G401 (cell line): ENCODE measurements around the gene STX7. TPM values are rescaled to one million over a fixed set of nuclear protein-coding genes. Genes with fewer than 3 reads are reported as not detected.
"Not testable (repeated sequence)": the region's sequence is repeated elsewhere in the genome, so short reads cannot be mapped to it uniquely, and the experiment has no call there.

Source experiments
- DNase-seq: peaks from one replicate; pipeline ENCODE4 v3.0.0-alpha.2; 2015; ENCODE audit warnings: low spot score
- in situ Hi-C: cut with HindIII; loops from 2 replicates; pipeline ENCODE4 v1.10.0; 2016; ENCODE audit warnings: low sequenced_read_pairs, mixed read lengths
- total RNA-seq: library from RNA; depleted of rRNA; stranded (reverse); fragments of >200 nt; shearing (Covaris generic); gene quantifications from 2 replicates; pipeline ENCODE4 v1.2.3, GENCODE V29; 2014; rRNA removed

The STX7 gene
- total RNA-seq: 1.4 and 3.5 TPM in 2 replicates

- DNase-seq: peak; percentile 97
- in situ Hi-C loops: no loop called here
Observed at GRCh38 chr6:132512638-132513632, at the start of gene STX7. TSS of gene STX7 (minus strand) at chr6:132513116. CDS start at chr6:132503530, 9,586 bp downstream.

GRCh38 chr6:132560087-132560486, 47.2 kb upstream of the STX7 start:
- DNase-seq, in situ Hi-C loops: not testable (repeated sequence)

- DNase-seq: no peak
- in situ Hi-C loops: no loop called here
Observed at GRCh38 chr6:132552372-132552771, 39.5 kb upstream of the STX7 start, which contains the start of gene TAAR8. TSS of gene TAAR8 (plus strand) at chr6:132552672. CDS start at chr6:132552693, 21 bp downstream.

- DNase-seq: no peak
- in situ Hi-C loops: no loop called here
Observed at GRCh38 chr6:132551214-132551613, 38.3 kb upstream of the STX7 start.

GRCh38 chr6:132548746-132549463, 36.0 kb upstream of the STX7 start:
- in situ Hi-C loops: loop anchor here (25.0 kb wide), 1 partner anchor 238 kb away; the partner anchor contains the start of gene SLC18B1
- DNase-seq: no peak

- in situ Hi-C loops: loop anchor here (25.0 kb wide), 1 partner anchor 242 kb away; the partner anchor contains the start of gene SLC18B1
- no peak for DNase-seq
Observed at GRCh38 chr6:132544826-132545225, 31.9 kb upstream of the STX7 start.

GRCh38 chr6:132537977-132538376, 25.1 kb upstream of the STX7 start, which contains the start of gene TAAR9:
TSS of gene TAAR9 (plus strand) at chr6:132538277. CDS start at chr6:132538290, 13 bp downstream.
- in situ Hi-C loops: loop anchor here (25.0 kb wide), 1 partner anchor 249 kb away; the partner anchor contains the start of gene SLC18B1

GRCh38 chr6:132537145-132537544, 24.2 kb upstream of the STX7 start:
- in situ Hi-C loops: loop anchor here (25.0 kb wide), 1 partner anchor 250 kb away; the partner anchor contains the start of gene SLC18B1
- no peak for DNase-seq

More at GRCh38 chr6:132537977-132538376, 25.1 kb upstream of the STX7 start, which contains the start of gene TAAR9:
- DNase-seq: no peak

GRCh38 chr6:132534546-132534945, 21.6 kb upstream of the STX7 start:
- in situ Hi-C loops: loop anchor here (25.0 kb wide), 1 partner anchor 253 kb away; the partner anchor contains the start of gene SLC18B1
- DNase-seq: not testable (repeated sequence)

GRCh38 chr6:132530293-132530974, 17.5 kb upstream of the STX7 start:
- DNase-seq: peak; percentile 79
- in situ Hi-C loops: loop anchor here (25.0 kb wide), 1 partner anchor 257 kb away; the partner anchor contains the start of gene SLC18B1

GRCh38 chr6:132527791-132528190, 14.9 kb upstream of the STX7 start:
- in situ Hi-C loops: loop anchor here (25.0 kb wide), 1 partner anchor 260 kb away; the partner anchor contains the start of gene SLC18B1
- DNase-seq: no peak

GRCh38 chr6:132526461-132526860, 13.5 kb upstream of the STX7 start:
- DNase-seq: no peak
- in situ Hi-C loops: loop anchor here (25.0 kb wide), 1 partner anchor 261 kb away; the partner anchor contains the start of gene SLC18B1

- in situ Hi-C loops: loop anchor here (25.0 kb wide), 1 partner anchor 261 kb away; the partner anchor contains the start of gene SLC18B1
- DNase-seq: no peak
Observed at GRCh38 chr6:132525866-132526265, 12.9 kb upstream of the STX7 start.

GRCh38 chr6:132524646-132525045, 11.7 kb upstream of the STX7 start:
- in situ Hi-C loops: loop anchor here (25.0 kb wide), 1 partner anchor 263 kb away; the partner anchor contains the start of gene SLC18B1
- no peak for DNase-seq

GRCh38 chr6:132520953-132521352, 8.0 kb upstream of the STX7 start:
- in situ Hi-C loops: no loop called here
- DNase-seq: no peak

GRCh38 chr6:132515386-132515785, 2.5 kb upstream of the STX7 start:
- no peak for DNase-seq
- in situ Hi-C loops: no loop called here

- in situ Hi-C loops: no loop called here
Observed at GRCh38 chr6:132513831-132514545, 1.1 kb upstream of the STX7 start.

GRCh38 chr6:132512342-132512637, 626 bp downstream of the STX7 start:
- in situ Hi-C loops: no loop called here
- DNase-seq: no peak

More at GRCh38 chr6:132513831-132514545, 1.1 kb upstream of the STX7 start:
- peak; percentile 50 for DNase-seq
